ENCODE results near the gene PCYT2.

The PCYT2 gene

GRCh38 chr17:81902023-81902652 is 9.1 kb downstream of the PCYT2 start, which contains the start of gene NPB:
TSS of gene NPB (plus strand) at chr17:81902238. CDS start at chr17:81902278, 40 bp downstream.
- TF ChIP-seq TAF1 (IDR thresholded peaks at IDR 0.05; ENCODE audit: low read depth, low read length), result no peak
- no peak for TF ChIP-seq POU2F2 (IDR thresholded peaks at IDR 0.05; ENCODE audit: low read depth, low read length)
- no peak for DNase-seq (ENCODE audit: insufficient read length, low spot score)
- FAIRE-seq, result peak; percentile 26

GRCh38 chr17:81901167-81902022 is 9.8 kb downstream of the PCYT2 start:
- FAIRE-seq (no peak), DNase-seq (ENCODE audit: insufficient read length, low spot score) (no peak)
- TF ChIP-seq POU2F2 (IDR thresholded peaks at IDR 0.05; ENCODE audit: low read depth, low read length), result no peak
- TF ChIP-seq PAX5 (IDR thresholded peaks at IDR 0.05; ENCODE audit: insufficient read depth, low read length, severe bottlenecking), result no peak
- no peak for TF ChIP-seq POLR2A (IDR thresholded peaks at IDR 0.05; ENCODE audit: low read depth, low read length)
- no peak for TF ChIP-seq SPI1 (IDR thresholded peaks at IDR 0.05; ENCODE audit: low read depth, low read length)
- TF ChIP-seq POLR2AphosphoS5 (IDR thresholded peaks at IDR 0.05; ENCODE audit: low read depth, low read length), result no peak
- TF ChIP-seq TAF1 (IDR thresholded peaks at IDR 0.05; ENCODE audit: low read depth, low read length), result no peak

GRCh38 chr17:81900181-81900820 is 10.9 kb downstream of the PCYT2 start:
- FAIRE-seq (no peak), DNase-seq (ENCODE audit: insufficient read length, low spot score) (no peak)
- no peak for TF ChIP-seq TAF1 (IDR thresholded peaks at IDR 0.05; ENCODE audit: low read depth, low read length)
- TF ChIP-seq SPI1 (IDR thresholded peaks at IDR 0.05; ENCODE audit: low read depth, low read length), result no peak
- no peak for TF ChIP-seq PAX5 (IDR thresholded peaks at IDR 0.05; ENCODE audit: insufficient read depth, low read length, severe bottlenecking)
- no peak for TF ChIP-seq POLR2A (IDR thresholded peaks at IDR 0.05; ENCODE audit: low read depth, low read length)

GRCh38 chr17:81899514-81900166 is 11.6 kb downstream of the PCYT2 start:
- DNase-seq (ENCODE audit: insufficient read length, low spot score) (no peak), FAIRE-seq (no peak)
- TF ChIP-seq SPI1 (IDR thresholded peaks at IDR 0.05; ENCODE audit: low read depth, low read length) (no peak), PAX5 (IDR thresholded peaks at IDR 0.05; ENCODE audit: insufficient read depth, low read length, severe bottlenecking) (no peak), POLR2A (IDR thresholded peaks at IDR 0.05; ENCODE audit: low read depth, low read length) (no peak), POLR2AphosphoS5 (IDR thresholded peaks at IDR 0.05; ENCODE audit: low read depth, low read length) (no peak), POU2F2 (IDR thresholded peaks at IDR 0.05; ENCODE audit: low read depth, low read length) (no peak), TAF1 (IDR thresholded peaks at IDR 0.05; ENCODE audit: low read depth, low read length) (no peak)

- DNase-seq (ENCODE audit: insufficient read length, low spot score), result no peak
- FAIRE-seq, result no peak
- TF ChIP-seq SPI1 (IDR thresholded peaks at IDR 0.05; ENCODE audit: low read depth, low read length) (no peak), POLR2AphosphoS5 (IDR thresholded peaks at IDR 0.05; ENCODE audit: low read depth, low read length) (0 out of 2 replicates have a peak, but pooled peaks have one; percentile 31), POLR2A (IDR thresholded peaks at IDR 0.05; ENCODE audit: low read depth, low read length) (no peak), PAX5 (IDR thresholded peaks at IDR 0.05; ENCODE audit: insufficient read depth, low read length, severe bottlenecking) (no peak), POU2F2 (IDR thresholded peaks at IDR 0.05; ENCODE audit: low read depth, low read length) (no peak), TAF1 (IDR thresholded peaks at IDR 0.05; ENCODE audit: low read depth, low read length) (no peak)
Observed at GRCh38 chr17:81898885-81899284, 12.3 kb downstream of the PCYT2 start.

- TF ChIP-seq SPI1 (IDR thresholded peaks at IDR 0.05; ENCODE audit: low read depth, low read length) (no peak), POLR2AphosphoS5 (IDR thresholded peaks at IDR 0.05; ENCODE audit: low read depth, low read length) (no peak), TAF1 (IDR thresholded peaks at IDR 0.05; ENCODE audit: low read depth, low read length) (no peak), POLR2A (IDR thresholded peaks at IDR 0.05; ENCODE audit: low read depth, low read length) (no peak), PAX5 (IDR thresholded peaks at IDR 0.05; ENCODE audit: insufficient read depth, low read length, severe bottlenecking) (no peak), POU2F2 (IDR thresholded peaks at IDR 0.05; ENCODE audit: low read depth, low read length) (no peak)
- FAIRE-seq (no peak), DNase-seq (ENCODE audit: insufficient read length, low spot score) (no peak)
Observed at GRCh38 chr17:81898029-81898866, 13.0 kb downstream of the PCYT2 start.

- FAIRE-seq, result no peak
- TF ChIP-seq POLR2A (IDR thresholded peaks at IDR 0.05; ENCODE audit: low read depth, low read length), result no peak
- no peak for TF ChIP-seq POU2F2 (IDR thresholded peaks at IDR 0.05; ENCODE audit: low read depth, low read length)
- TF ChIP-seq SPI1 (IDR thresholded peaks at IDR 0.05; ENCODE audit: low read depth, low read length), result no peak
- no peak for TF ChIP-seq TAF1 (IDR thresholded peaks at IDR 0.05; ENCODE audit: low read depth, low read length)
- no peak for TF ChIP-seq PAX5 (IDR thresholded peaks at IDR 0.05; ENCODE audit: insufficient read depth, low read length, severe bottlenecking)
- no peak for TF ChIP-seq POLR2AphosphoS5 (IDR thresholded peaks at IDR 0.05; ENCODE audit: low read depth, low read length)
- DNase-seq (ENCODE audit: insufficient read length, low spot score), result no peak
Observed at GRCh38 chr17:81895400-81895799, 15.8 kb downstream of the PCYT2 start.

GRCh38 chr17:81891303-81891552 is 20.0 kb downstream of the PCYT2 start:
- TF ChIP-seq TAF1 (IDR thresholded peaks at IDR 0.05; ENCODE audit: low read depth, low read length), result no peak
- no peak for TF ChIP-seq POLR2AphosphoS5 (IDR thresholded peaks at IDR 0.05; ENCODE audit: low read depth, low read length)
- TF ChIP-seq SPI1 (IDR thresholded peaks at IDR 0.05; ENCODE audit: low read depth, low read length), result no peak
- no peak for TF ChIP-seq POU2F2 (IDR thresholded peaks at IDR 0.05; ENCODE audit: low read depth, low read length)
- TF ChIP-seq PAX5 (IDR thresholded peaks at IDR 0.05; ENCODE audit: insufficient read depth, low read length, severe bottlenecking), result no peak
- no peak for TF ChIP-seq POLR2A (IDR thresholded peaks at IDR 0.05; ENCODE audit: low read depth, low read length)
- no peak for FAIRE-seq

More at GRCh38 chr17:81891303-81891552, 20.0 kb downstream of the PCYT2 start:
- no peak for DNase-seq (ENCODE audit: insufficient read length, low spot score)

Data from GM12891 (cell line).